Activated CD8-positive, alpha-beta T cell treated with anti-CD3 and anti-CD28 coated beads for 36 hours (primary cell): ENCODE data around the gene AMT. TPM values are rescaled to one million over a fixed set of nuclear protein-coding genes. Genes with fewer than 3 reads are reported as not detected.
"Not testable (repeated sequence)": the region's sequence is repeated elsewhere in the genome, so short reads cannot be mapped to it uniquely, and the experiment has no call there.

Experiments used
- ATAC-seq: fragments of 200-7000 bp; cut with Tn5 transposase; one replicate; pipeline ENCODE4 v1.10.0; 2021; ENCODE audit warnings: mild to moderate bottlenecking, moderate library complexity
- CTCF ChIA-PET: fragments of 350-600 bp; sonication (Branson Sonifier 250); formaldehyde crosslinking; loops from one replicate; lab custom pipeline; 2021; ENCODE audit warnings: antibody characterized with exemption; lab: Charles Lee
- POLR2A ChIA-PET: fragments of 350-600 bp; sonication (Branson Sonifier 250); formaldehyde crosslinking; loops from one replicate; lab custom pipeline; 2021; ENCODE audit warnings: antibody characterized with exemption; lab: Charles Lee
- DNase-seq: peaks from one replicate; pipeline ENCODE4 v3.0.0-alpha.2; 2020
- H3K27ac Mint-ChIP-seq: one replicate; pipeline ENCODE4 v1.8.0; 2021; ENCODE audit warnings: mild to moderate bottlenecking, mixed read lengths
- H3K27me3 Mint-ChIP-seq: one replicate; pipeline ENCODE4 v1.8.0; 2021; ENCODE audit warnings: mixed read lengths
- H3K36me3 Mint-ChIP-seq: one replicate; pipeline ENCODE4 v1.8.0; 2021; ENCODE audit warnings: low read depth, mixed read lengths
- H3K4me1 Mint-ChIP-seq: one replicate; pipeline ENCODE4 v1.8.0; 2021; ENCODE audit warnings: low read depth, mixed read lengths
- H3K4me3 Mint-ChIP-seq: one replicate; pipeline ENCODE4 v1.8.0; 2021; ENCODE audit warnings: mild to moderate bottlenecking, moderate library complexity, mixed read lengths
- H3K9me3 Mint-ChIP-seq: one replicate; pipeline ENCODE4 v1.8.0; 2021; ENCODE audit warnings: mixed read lengths
- intact Hi-C: fragments of 100-400 bp; cut with micrococcal nuclease; formaldehyde crosslinking; loops from one replicate; pipeline ENCODE4 v1.10.0; 2022
- total RNA-seq, 2 experiments: library from RNA; stranded (reverse); gene quantifications; one replicate each; pipeline ENCODE4 v1.2.3, GENCODE V29; 2021
- TF ChIP-seq, protein P1 (sequence below): fragments of 200-600 bp; IDR thresholded peaks from one replicate; pipeline ENCODE4 v1.8.0; 2022; ENCODE audit warnings: antibody characterized with exemption, mild to moderate bottlenecking

AMT gene
- total RNA-seq, 2 experiments from 2014 or later = 2.5 to 4.4 TPM

DNA sequence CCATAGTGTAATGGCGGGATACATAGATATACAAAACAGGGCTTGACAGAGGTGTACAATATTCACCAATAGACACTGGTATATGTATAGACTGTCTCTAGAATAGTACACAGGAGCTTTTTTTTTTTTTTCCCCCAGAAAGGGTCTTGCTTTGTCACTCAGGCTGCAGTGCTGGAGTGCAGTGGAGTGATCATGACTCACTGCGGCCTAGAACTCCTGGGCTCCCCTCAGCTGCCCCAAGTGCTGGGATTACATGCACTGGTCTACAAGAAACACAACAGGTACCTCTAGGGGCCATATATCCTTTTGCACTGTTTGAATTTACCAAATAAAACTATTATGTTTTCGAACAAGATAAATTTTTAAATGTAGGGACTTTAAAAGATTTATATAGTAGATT, 22.8 kb downstream of the AMT start:
- Mint-ChIP-seq H3K9me3 (no peaks in the 10 kb centered on the region), H3K4me3 (no peak overlapping the region), H3K27me3 (no peaks in the 10 kb centered on the region), H3K27ac (peak overlapping the region; percentile 90), H3K4me1 (peaks cover 48% of the 10 kb centered on the region), H3K36me3 (peaks cover 50% of the 10 kb centered on the region)
- intact Hi-C loops = no loop called here
- TF ChIP-seq, protein P1, sequence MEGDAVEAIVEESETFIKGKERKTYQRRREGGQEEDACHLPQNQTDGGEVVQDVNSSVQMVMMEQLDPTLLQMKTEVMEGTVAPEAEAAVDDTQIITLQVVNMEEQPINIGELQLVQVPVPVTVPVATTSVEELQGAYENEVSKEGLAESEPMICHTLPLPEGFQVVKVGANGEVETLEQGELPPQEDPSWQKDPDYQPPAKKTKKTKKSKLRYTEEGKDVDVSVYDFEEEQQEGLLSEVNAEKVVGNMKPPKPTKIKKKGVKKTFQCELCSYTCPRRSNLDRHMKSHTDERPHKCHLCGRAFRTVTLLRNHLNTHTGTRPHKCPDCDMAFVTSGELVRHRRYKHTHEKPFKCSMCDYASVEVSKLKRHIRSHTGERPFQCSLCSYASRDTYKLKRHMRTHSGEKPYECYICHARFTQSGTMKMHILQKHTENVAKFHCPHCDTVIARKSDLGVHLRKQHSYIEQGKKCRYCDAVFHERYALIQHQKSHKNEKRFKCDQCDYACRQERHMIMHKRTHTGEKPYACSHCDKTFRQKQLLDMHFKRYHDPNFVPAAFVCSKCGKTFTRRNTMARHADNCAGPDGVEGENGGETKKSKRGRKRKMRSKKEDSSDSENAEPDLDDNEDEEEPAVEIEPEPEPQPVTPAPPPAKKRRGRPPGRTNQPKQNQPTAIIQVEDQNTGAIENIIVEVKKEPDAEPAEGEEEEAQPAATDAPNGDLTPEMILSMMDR = no peak
- CTCF ChIA-PET = interaction anchor here (1.0 kb wide), 1 partner anchor 46 kb away, joined by 3 read pairs; no protein-coding TSS in a partner anchor
- ATAC-seq (no peak), DNase-seq (no peak)
- POLR2A ChIA-PET = interaction anchor here (0.6 to 1.2 kb wide), 3 partner anchors 16 to 219 kb away, joined by 3 to 5 read pairs (median 3); no protein-coding TSS in a partner anchor

DNA sequence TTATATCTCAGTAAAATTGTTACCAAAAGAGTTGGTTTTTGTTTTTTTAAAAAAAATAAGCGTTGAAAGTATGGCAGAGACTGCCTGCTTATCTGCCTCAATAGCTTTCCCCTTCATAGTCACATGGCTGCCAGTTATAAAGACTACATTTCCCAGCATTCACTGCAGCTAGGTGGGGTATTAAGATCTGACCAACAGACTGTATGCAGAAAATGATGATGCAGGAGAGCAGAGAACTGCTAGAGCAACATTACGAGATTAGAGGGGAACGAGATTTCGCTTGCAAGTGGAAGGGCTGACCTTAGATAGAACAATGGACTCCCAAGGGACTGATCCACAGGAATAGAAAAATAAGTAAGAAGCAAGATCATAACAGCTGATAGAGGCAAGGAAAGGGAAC, 24.8 kb downstream of the AMT start:
- no peak overlapping the region for H3K4me3 Mint-ChIP-seq
- H3K27me3 Mint-ChIP-seq = no peaks in the 10 kb centered on the region
- ChIA-PET POLR2A (no interaction called here), CTCF (no interaction called here)
- TF ChIP-seq, protein P1 = no peak
- peaks cover 47% of the 10 kb centered on the region for H3K36me3 Mint-ChIP-seq
- H3K9me3 Mint-ChIP-seq = no peaks in the 10 kb centered on the region
- intact Hi-C loops = no loop called here
- H3K27ac Mint-ChIP-seq = peak overlapping the region; percentile 75
- H3K4me1 Mint-ChIP-seq = peaks cover 56% of the 10 kb centered on the region
- peak; percentile 59 for ATAC-seq
- DNase-seq = no peak

DNA sequence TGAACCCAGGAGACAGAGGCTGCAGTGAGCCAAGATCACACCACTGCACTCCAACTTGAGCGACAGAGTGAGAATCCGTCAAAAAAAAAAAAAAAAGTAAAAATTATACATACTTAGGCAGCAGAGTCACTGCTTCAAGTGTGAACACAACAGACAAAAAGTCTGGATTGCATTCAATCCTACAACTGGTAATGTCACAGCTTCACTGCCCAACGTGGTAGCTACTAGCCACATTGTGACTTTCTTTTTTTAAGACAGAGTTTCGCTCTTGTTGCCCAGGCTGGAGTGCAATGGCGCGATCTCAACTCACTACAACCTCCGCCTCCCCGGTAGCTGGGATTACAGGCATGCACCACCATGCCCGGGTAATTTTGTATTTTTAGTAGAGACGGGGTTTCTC, 31.0 kb downstream of the AMT start:
- H3K27me3 Mint-ChIP-seq, H3K4me3 Mint-ChIP-seq, POLR2A ChIA-PET, intact Hi-C loops, ATAC-seq, DNase-seq, H3K9me3 Mint-ChIP-seq, H3K27ac Mint-ChIP-seq: not testable (repeated sequence)
- Mint-ChIP-seq H3K4me1 (peaks cover 45% of the 10 kb centered on the region), H3K36me3 (peaks cover 31% of the 10 kb centered on the region)
- CTCF ChIA-PET = interaction anchor here (1.3 kb wide), 1 partner anchor 58 kb away, joined by 4 read pairs; no protein-coding TSS in a partner anchor

DNA sequence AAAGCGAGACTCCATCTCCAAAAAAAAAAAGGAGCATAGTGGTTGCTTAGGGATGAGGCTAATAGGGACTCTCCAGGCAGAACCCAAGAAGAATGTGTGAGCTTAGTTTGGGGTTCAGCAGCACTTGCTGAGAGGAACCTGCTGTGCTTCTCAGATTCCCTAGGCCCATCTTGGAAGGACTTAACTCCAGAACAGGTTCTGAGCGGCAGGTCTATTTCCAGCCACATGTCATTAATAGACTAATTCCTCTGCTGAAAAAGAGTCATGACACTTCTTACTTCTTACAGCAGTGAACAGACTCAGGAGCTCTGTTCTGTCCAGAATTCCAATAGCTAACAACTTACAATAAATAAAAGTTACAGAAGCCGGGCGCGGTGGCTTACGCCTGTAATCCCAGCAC, 33.0 kb downstream of the AMT start:
- DNase-seq = no peak
- Mint-ChIP-seq H3K36me3 (peaks cover 21% of the 10 kb centered on the region), H3K27me3 (no peaks in the 10 kb centered on the region), H3K4me3 (no peak overlapping the region), H3K27ac (no peak overlapping the region), H3K9me3 (no peaks in the 10 kb centered on the region), H3K4me1 (peaks cover 46% of the 10 kb centered on the region)
- no peak for ATAC-seq
- POLR2A ChIA-PET = interaction anchor here (1.2 kb wide), 1 partner anchor 23 kb away, joined by 5 read pairs; the partner anchor contains the start of genes RHOA and TCTA
- intact Hi-C loops = no loop called here
- CTCF ChIA-PET = interaction anchor here (0.8 to 1.7 kb wide), 3 partner anchors 12 to 49 kb away, joined by 3 to 8 read pairs (median 5); partner anchors contain the start of gene USP4
- TF ChIP-seq, protein P1 = no peak

DNA sequence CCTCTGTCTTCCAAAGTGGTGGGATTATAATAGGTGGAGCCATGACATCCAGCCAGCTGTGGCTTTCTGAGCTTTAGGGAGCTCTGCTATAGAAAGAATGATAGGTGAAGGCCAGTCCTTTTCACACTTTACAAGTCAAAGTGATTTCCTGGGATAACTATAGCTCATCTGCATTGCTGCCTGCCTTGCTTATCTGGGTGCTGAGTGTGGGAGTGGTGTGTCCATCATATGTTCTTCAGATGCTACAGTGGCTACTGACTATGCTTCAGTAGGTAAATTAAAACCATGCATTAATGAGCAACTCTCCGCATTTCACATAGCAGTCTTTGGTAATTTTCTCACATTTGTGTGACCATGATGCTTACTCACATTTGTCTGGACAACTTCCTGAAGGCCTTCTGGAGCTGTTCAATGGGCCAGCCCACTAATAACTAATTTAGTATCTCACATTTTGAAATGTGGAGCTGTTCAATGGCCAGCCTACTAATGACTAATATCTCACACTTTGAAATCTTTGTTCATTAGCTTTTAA, 33.9 kb downstream of the AMT start:
- H3K27ac Mint-ChIP-seq = peak overlapping the region; percentile 50

More for the DNA sequence above, 33.9 kb downstream of the AMT start:
- TF ChIP-seq, protein P1 = no peak
- Mint-ChIP-seq H3K36me3 (peaks cover 24% of the 10 kb centered on the region), H3K27me3 (no peaks in the 10 kb centered on the region), H3K9me3 (no peaks in the 10 kb centered on the region), H3K4me1 (peaks cover 51% of the 10 kb centered on the region), H3K4me3 (no peak overlapping the region)
- intact Hi-C loops = no loop called here
- ATAC-seq (no peak), DNase-seq (no peak)
- POLR2A ChIA-PET = no interaction called here
- CTCF ChIA-PET = interaction anchor here (1.2 to 1.7 kb wide), 3 partner anchors 11 to 48 kb away, joined by 4 to 8 read pairs (median 5); partner anchors contain the start of gene USP4
